Prostate gland (tissue), 2 donors: ENCODE results near the gene SORT1. TPM values are rescaled to one million over a fixed set of nuclear protein-coding genes. Genes with fewer than 3 reads are reported as not detected.

Experiments used
- DNase-seq: peaks from one replicate; pipeline ENCODE4 v3.0.0-alpha.2; 2019; ENCODE audit warnings: low spot score
- H3K27ac ChIP-seq, 2 donors: fragments of 200-600 bp; sonication (generic); 2 replicates each; pipeline ENCODE4 v1.5.1; 2017 to 2019
- H3K27me3 ChIP-seq: fragments of 200-600 bp; sonication (generic); replicated peaks from 2 replicates; pipeline ENCODE4 v1.5.1; 2019; ENCODE audit not compliant: insufficient read depth
- H3K36me3 ChIP-seq, 2 donors: fragments of 200-600 bp; sonication (generic); 1 replicate in 1 of 2; 2 replicates in 1 of 2; pipeline versions ENCODE4 v1.5.1 to v1.8.1; 2017 to 2019
- H3K4me1 ChIP-seq: fragments of 200-600 bp; sonication (generic); replicated peaks from 2 replicates; pipeline ENCODE4 v1.5.1; 2019
- H3K4me3 ChIP-seq, 2 donors: fragments of 200-600 bp; sonication (generic); 2 replicates each; pipeline ENCODE4 v1.5.1; 2017 to 2019
- H3K9me3 ChIP-seq: fragments of 200-600 bp; sonication (generic); 2 replicates; pipeline ENCODE4 v1.5.1; 2017
- CTCF ChIP-seq, 4 experiments: fragments of 200-600 bp in 2 of 4; fragments of 450-650 bp in 2 of 4; sonication (generic) in 2 of 4; IDR thresholded peaks; 1 replicate in 3 of 4; 2 replicates in 1 of 4; pipeline ENCODE4 v1.5.1; 2016 to 2019; ENCODE audit warnings: antibody characterized with exemption in 4 of 4, mild to moderate bottlenecking in 2 of 4, moderate library complexity in 2 of 4
- POLR2A ChIP-seq: fragments of 450-650 bp; IDR thresholded peaks from one replicate; pipeline ENCODE4 v1.6.1; 2016; ENCODE audit warnings: antibody characterized with exemption, mild to moderate bottlenecking
- POLR2AphosphoS5 ChIP-seq: sonication (generic); formaldehyde crosslinking; IDR thresholded peaks from one replicate; pipeline ENCODE4 v1.6.1; 2017; ENCODE audit warnings: antibody characterized with exemption
- WGBS: methylation state at CpG from one replicate; pipeline ENCODE4 v1.1.5; 2018; 5-methylcytosine and 5-hydroxymethylcytosine counted together
- intact Hi-C: fragments of 100-400 bp; cut with DNase I; formaldehyde crosslinking; loops from one replicate; pipeline ENCODE4 v1.14.2; 2022
- total RNA-seq, 2 donors: library from RNA; depleted of rRNA; stranded (reverse); fragments of >200 nt; gene quantifications; one replicate each; pipeline ENCODE4 v1.1.0, GENCODE V29; 2016

SORT1 gene
- total RNA-seq, 2 donors from 2014 or later, result 34.0 to 164 TPM

GRCh38 chr1:109394591-109395281 lies 3.0 kb downstream of the SORT1 start:
- H3K9me3 ChIP-seq, result no peaks in the 10 kb centered on the region
- H3K27ac ChIP-seq, result peak overlapping the region; percentile 16 to 59
- no peak overlapping the region for H3K4me3 ChIP-seq
- TF ChIP-seq POLR2A, result no peak
- no peak for TF ChIP-seq POLR2AphosphoS5
- TF ChIP-seq CTCF (IDR thresholded peaks at IDR 0.05), result no peak
- H3K36me3 ChIP-seq, result no peaks in the 10 kb centered on the region
- DNase-seq, result no peak
- 59% methylated on average over 5 of the region's 5 CpGs for WGBS
- peaks cover 21% of the 10 kb centered on the region for H3K4me1 ChIP-seq
- no peaks in the 10 kb centered on the region for H3K27me3 ChIP-seq
- intact Hi-C loops, result no loop called here

GRCh38 chr1:109393617-109394233 lies 4.0 kb downstream of the SORT1 start:
- intact Hi-C loops, result loop anchor here (2.0 kb wide), 1 partner anchor 23 kb away; no protein-coding TSS in a partner anchor
- H3K4me3 ChIP-seq, result no peak overlapping the region
- WGBS, result 52% methylated on average over 2 of the region's 2 CpGs
- no peak for DNase-seq
- H3K36me3 ChIP-seq, result no peaks in the 10 kb centered on the region
- H3K9me3 ChIP-seq, result no peaks in the 10 kb centered on the region
- no peak for TF ChIP-seq POLR2A
- TF ChIP-seq POLR2AphosphoS5, result no peak
- H3K4me1 ChIP-seq, result peaks cover 16% of the 10 kb centered on the region
- peak overlapping the region; percentile 59 to 78 for H3K27ac ChIP-seq
- no peaks in the 10 kb centered on the region for H3K27me3 ChIP-seq

- peaks cover 11% of the 10 kb centered on the region for H3K4me1 ChIP-seq
- peak; percentile 69 for TF ChIP-seq POLR2AphosphoS5
- TF ChIP-seq CTCF (IDR thresholded peaks at IDR 0.05), result no peak
- no peak for TF ChIP-seq POLR2A
- no peaks in the 10 kb centered on the region for H3K36me3 ChIP-seq
- peak overlapping the region; percentile 59 to 78 for H3K27ac ChIP-seq
- DNase-seq, result peak; percentile 70
- no peaks in the 10 kb centered on the region for H3K9me3 ChIP-seq
- intact Hi-C loops, result loop anchor here (2.0 kb wide), 1 partner anchor 22 kb away; no protein-coding TSS in a partner anchor
- no peak overlapping the region for H3K4me3 ChIP-seq
- H3K27me3 ChIP-seq, result no peaks in the 10 kb centered on the region
- 21% methylated on average over 10 of the region's 10 CpGs for WGBS
Measured at GRCh38 chr1:109392788-109393616, 4.7 kb downstream of the SORT1 start.

- H3K9me3 ChIP-seq, result no peaks in the 10 kb centered on the region
- DNase-seq, result no peak
- H3K4me3 ChIP-seq, result no peak overlapping the region
- TF ChIP-seq CTCF (IDR thresholded peaks at IDR 0.05) (no peak), POLR2A (no peak), POLR2AphosphoS5 (no peak)
- H3K27me3 ChIP-seq, result no peaks in the 10 kb centered on the region
- no peaks in the 10 kb centered on the region for H3K36me3 ChIP-seq
- intact Hi-C loops, result loop anchor here (2.0 kb wide), 1 partner anchor 21 kb away; no protein-coding TSS in a partner anchor
- WGBS, result 69% methylated on average over 4 of the region's 4 CpGs
- peak overlapping the region; percentile 59 to 78 for H3K27ac ChIP-seq
- H3K4me1 ChIP-seq, result peaks cover 11% of the 10 kb centered on the region
Measured at GRCh38 chr1:109392037-109392787, 5.5 kb downstream of the SORT1 start.
